Mesenchymal stem cell (in vitro differentiated cells and primary cell): ENCODE results near the gene TSPAN14.

Experiments
- DNase-seq: peaks from one replicate; pipeline ENCODE4 v3.0.0-alpha.2; 2013
- H2AFZ ChIP-seq: one replicate; pipeline ENCODE4 v1.6.1; 2013; ENCODE audit warnings: low read depth, mild to moderate bottlenecking, control low read depth, inconsistent platforms, low read length, moderate library complexity
- H2AK5ac ChIP-seq: 2 replicates; pipeline ENCODE4 v1.6.1; 2013; ENCODE audit warnings: low read length, moderate library complexity, mild to moderate bottlenecking, inconsistent platforms; ENCODE audit not compliant: severe bottlenecking
- H2BK120ac ChIP-seq: one replicate; pipeline ENCODE4 v1.6.1; 2013; ENCODE audit warnings: low read depth, mild to moderate bottlenecking, inconsistent platforms, low read length, moderate library complexity
- H2BK12ac ChIP-seq, 2 experiments: one replicate each; pipeline ENCODE4 v1.6.1; 2013; ENCODE audit warnings: inconsistent platforms in 2 of 2, low read length in 2 of 2, mild to moderate bottlenecking in 2 of 2, moderate library complexity in 2 of 2, control low read depth in 1 of 2
- H2BK15ac ChIP-seq: one replicate; pipeline ENCODE4 v1.6.1; 2013; ENCODE audit warnings: mild to moderate bottlenecking, low read depth, inconsistent platforms; ENCODE audit not compliant: poor library complexity, severe bottlenecking
- H2BK5ac ChIP-seq: 2 replicates; pipeline ENCODE4 v1.6.1; 2013; ENCODE audit warnings: low read depth, mild to moderate bottlenecking, low read length, control low read depth, inconsistent platforms; ENCODE audit not compliant: poor library complexity, severe bottlenecking
- H3K14ac ChIP-seq, 2 experiments: one replicate each; pipeline ENCODE4 v1.6.1; 2013; ENCODE audit warnings: inconsistent platforms in 2 of 2, low read length in 2 of 2, control low read depth in 1 of 2, mild to moderate bottlenecking in 1 of 2, moderate library complexity in 1 of 2
- H3K18ac ChIP-seq, 2 experiments: one replicate each; pipeline ENCODE4 v1.6.1; 2013; ENCODE audit warnings: inconsistent platforms in 2 of 2, low read length in 2 of 2, control low read depth in 1 of 2, low read depth in 1 of 2, mild to moderate bottlenecking in 1 of 2
- H3K23ac ChIP-seq, 2 experiments: one replicate each; pipeline ENCODE4 v1.6.1; 2013; ENCODE audit warnings: inconsistent platforms in 2 of 2, low read length in 2 of 2, mild to moderate bottlenecking in 2 of 2, moderate library complexity in 2 of 2, control low read depth in 1 of 2
- H3K27ac ChIP-seq: 2 replicates; pipeline ENCODE4 v1.5.1; 2013; ENCODE audit warnings: mild to moderate bottlenecking, moderate library complexity, low read length, control low read depth, inconsistent platforms; ENCODE audit not compliant: poor library complexity, severe bottlenecking
- H3K27me3 ChIP-seq, 2 experiments: 2 replicates each; pipeline versions ENCODE4 v1.6.1 to v1.7.0; 2013; ENCODE audit warnings: low read length in 2 of 2, mild to moderate bottlenecking in 2 of 2, moderate library complexity in 2 of 2, control low read depth in 1 of 2, inconsistent platforms in 1 of 2; ENCODE audit not compliant: control insufficient read depth in 1 of 2, insufficient read depth in 1 of 2
- H3K36me3 ChIP-seq, 2 experiments: 2 replicates each; pipeline versions ENCODE4 v1.6.1 to v1.7.0; 2013; ENCODE audit warnings: low read length in 2 of 2, control low read depth in 1 of 2, inconsistent platforms in 1 of 2, low read depth in 1 of 2, mild to moderate bottlenecking in 1 of 2; ENCODE audit not compliant: insufficient read depth in 2 of 2, control insufficient read depth in 1 of 2
- H3K4ac ChIP-seq, 2 experiments: one replicate each; pipeline ENCODE4 v1.6.1; 2013; ENCODE audit warnings: inconsistent platforms in 2 of 2, low read length in 2 of 2, mild to moderate bottlenecking in 2 of 2, moderate library complexity in 2 of 2, control low read depth in 1 of 2, low read depth in 1 of 2
- H3K4me1 ChIP-seq: 2 replicates; pipeline ENCODE4 v1.6.1; 2013; ENCODE audit warnings: low read depth, low read length, control low read depth; ENCODE audit not compliant: control insufficient read depth, insufficient read depth
- H3K4me2 ChIP-seq: 2 replicates; pipeline ENCODE4 v1.6.1; 2013; ENCODE audit warnings: low read length, mild to moderate bottlenecking, inconsistent platforms; ENCODE audit not compliant: poor library complexity, severe bottlenecking
- H3K4me3 ChIP-seq, 2 experiments: 2 replicates each; pipeline versions ENCODE4 v1.5.1 to v1.7.0; 2013; ENCODE audit warnings: low read length in 2 of 2, mild to moderate bottlenecking in 2 of 2, control low read depth in 1 of 2, low read depth in 1 of 2; ENCODE audit not compliant: insufficient read depth in 1 of 2
- H3K79me1 ChIP-seq: replicated peaks from 2 replicates; pipeline ENCODE4 v1.6.1; 2013; ENCODE audit warnings: mild to moderate bottlenecking, control low read depth, low read length, inconsistent platforms; ENCODE audit not compliant: poor library complexity, severe bottlenecking
- H3K9ac ChIP-seq: 2 replicates; pipeline ENCODE4 v1.7.0; 2013; ENCODE audit warnings: mild to moderate bottlenecking, low read length, moderate library complexity
- H3K9me3 ChIP-seq: 2 replicates; pipeline ENCODE4 v1.7.0; 2013; ENCODE audit warnings: mild to moderate bottlenecking, low read length; ENCODE audit not compliant: control insufficient read depth
- H4K8ac ChIP-seq: one replicate; pipeline ENCODE4 v1.6.1; 2013; ENCODE audit warnings: inconsistent platforms, mild to moderate bottlenecking, low read length, moderate library complexity
- H4K91ac ChIP-seq: one replicate; pipeline ENCODE4 v1.6.1; 2013; ENCODE audit warnings: mild to moderate bottlenecking, low read length, inconsistent platforms
- WGBS: methylation state at CpG from one replicate; pipeline ENCODE4 v1.1.7; 2013; ENCODE audit warnings: mixed read lengths; 5-methylcytosine and 5-hydroxymethylcytosine counted together

TSPAN14 gene

DNA sequence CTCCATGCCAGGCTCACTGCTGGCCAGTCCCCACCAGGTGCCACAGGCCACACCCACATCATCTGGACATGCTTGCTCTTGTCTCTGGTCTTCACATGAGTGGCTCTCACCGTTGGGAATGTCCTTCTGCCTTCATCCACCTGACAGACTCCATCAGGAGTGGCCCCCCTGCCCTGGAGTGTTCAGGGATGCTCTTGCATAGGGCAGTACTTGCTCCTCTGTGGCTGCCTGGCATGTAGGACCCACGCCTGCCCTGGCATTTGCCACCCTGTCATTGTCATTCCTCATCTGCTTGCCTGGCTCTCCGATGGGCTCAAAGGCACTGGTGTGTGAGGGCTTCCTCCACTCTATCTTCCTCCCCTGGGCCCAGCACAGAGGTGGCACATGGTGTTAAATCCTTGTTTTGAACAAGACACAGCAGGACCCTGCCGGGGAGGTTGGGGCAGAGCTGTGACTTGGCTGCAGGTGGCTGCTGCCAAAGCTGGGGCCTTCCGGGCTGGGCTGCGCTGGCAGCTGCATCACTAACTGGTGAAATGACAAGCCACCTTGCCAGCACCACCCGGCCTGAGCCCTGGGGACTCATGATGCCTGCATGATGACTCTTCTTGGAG lies 85.4 kb downstream of the TSPAN14 start:
- Histone ChIP-seq H3K79me1 (no peaks in the 10 kb centered on the region), H4K8ac (no peak overlapping the region), H3K36me3 (no peaks in the 10 kb centered on the region), H3K18ac (no peak overlapping the region), H2BK5ac (no peak overlapping the region), H3K23ac (no peak overlapping the region), H3K14ac (peak overlapping the region in 1 of 2 experiments; percentile 13), H2BK15ac (no peak overlapping the region), H4K91ac (no peak overlapping the region), H3K4ac (no peak overlapping the region), H3K9ac (no peak overlapping the region), H3K27me3 (peaks cover 8 to 25% of the 10 kb centered on the region in 2 experiments), H3K4me3 (no peak overlapping the region), H3K9me3 (no peaks in the 10 kb centered on the region), H2AK5ac (no peak overlapping the region), H2BK120ac (no peak overlapping the region), H3K4me1 (peaks cover 5% of the 10 kb centered on the region), H2AFZ (no peak overlapping the region), H3K27ac (no peak overlapping the region), H3K4me2 (no peak overlapping the region), H2BK12ac (no peak overlapping the region)
- DNase-seq, result no peak
- WGBS, result 91% methylated on average over 7 of the region's 7 CpGs

DNA sequence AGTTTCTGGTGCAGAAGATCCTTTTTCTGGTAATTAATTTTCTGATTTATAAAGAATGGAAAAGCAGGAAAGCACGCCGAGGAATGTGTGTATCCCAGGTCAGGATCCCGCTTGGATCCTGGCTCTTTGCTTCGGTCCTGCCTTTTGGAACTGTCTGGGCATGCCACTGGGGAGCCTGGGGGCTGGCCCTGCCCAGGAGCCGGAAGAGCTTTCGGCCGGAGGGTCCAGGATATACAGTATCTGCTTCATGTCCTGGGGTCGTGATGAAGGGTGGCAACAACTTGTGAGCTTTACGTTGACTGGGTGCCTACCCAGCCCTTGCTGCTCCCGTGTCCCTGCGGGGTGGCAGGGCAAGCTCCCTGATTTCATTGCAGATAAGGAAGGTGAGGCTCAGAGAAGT lies 86.0 kb downstream of the TSPAN14 start:
- no peak overlapping the region for H3K23ac ChIP-seq
- H3K4ac ChIP-seq, result no peak overlapping the region
- no peak overlapping the region for H3K18ac ChIP-seq
- 92% methylated on average over 11 of the region's 11 CpGs for WGBS
- no peak overlapping the region for H4K8ac ChIP-seq
- H3K4me1 ChIP-seq, result peaks cover 5% of the 10 kb centered on the region
- H3K9me3 ChIP-seq, result no peaks in the 10 kb centered on the region
- no peak for DNase-seq
- peaks cover 8 to 25% of the 10 kb centered on the region in 2 experiments for H3K27me3 ChIP-seq
- H3K9ac ChIP-seq, result no peak overlapping the region
- no peaks in the 10 kb centered on the region for H3K36me3 ChIP-seq
- H3K79me1 ChIP-seq, result no peaks in the 10 kb centered on the region
- H3K27ac ChIP-seq, result no peak overlapping the region
- no peak overlapping the region for H2BK12ac ChIP-seq
- no peak overlapping the region for H2BK120ac ChIP-seq
- no peak overlapping the region for H2BK5ac ChIP-seq
- no peak overlapping the region for H3K4me3 ChIP-seq
- no peak overlapping the region for H3K14ac ChIP-seq
- H2AFZ ChIP-seq, result no peak overlapping the region
- H2BK15ac ChIP-seq, result no peak overlapping the region
- H4K91ac ChIP-seq, result no peak overlapping the region
- H3K4me2 ChIP-seq, result no peak overlapping the region
- H2AK5ac ChIP-seq, result no peak overlapping the region

DNA sequence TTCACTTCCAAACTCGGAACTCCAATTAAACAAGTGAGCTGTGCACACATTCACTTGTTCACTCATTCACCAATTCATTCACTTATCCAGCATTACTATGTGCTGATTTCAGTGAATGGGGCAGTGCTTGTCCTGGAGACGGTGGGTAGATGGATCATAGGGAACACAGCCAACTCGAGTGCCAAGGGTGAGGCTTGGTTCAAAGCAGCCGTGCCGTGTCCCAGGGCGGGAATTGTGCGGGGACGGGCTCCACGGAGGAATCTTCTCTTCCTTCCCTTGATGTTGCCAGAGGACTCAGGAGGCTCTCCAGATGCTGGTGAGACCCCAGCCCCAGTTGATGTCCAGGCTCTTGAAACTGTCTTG lies 86.5 kb downstream of the TSPAN14 start:
- H3K4ac ChIP-seq, result no peak overlapping the region
- no peak overlapping the region for H3K14ac ChIP-seq
- H3K36me3 ChIP-seq, result no peaks in the 10 kb centered on the region
- H3K27ac ChIP-seq, result no peak overlapping the region
- peaks cover 5% of the 10 kb centered on the region for H3K4me1 ChIP-seq
- no peak overlapping the region for H2AFZ ChIP-seq
- no peaks in the 10 kb centered on the region for H3K9me3 ChIP-seq
- H4K8ac ChIP-seq, result no peak overlapping the region
- no peak overlapping the region for H2BK12ac ChIP-seq
- H3K4me3 ChIP-seq, result peak overlapping the region in 1 of 2 experiments; percentile 51
- H3K4me2 ChIP-seq, result no peak overlapping the region
- no peak overlapping the region for H2AK5ac ChIP-seq
- H3K79me1 ChIP-seq, result no peaks in the 10 kb centered on the region
- H4K91ac ChIP-seq, result no peak overlapping the region
- no peak overlapping the region for H2BK120ac ChIP-seq
- no peak for DNase-seq
- H3K23ac ChIP-seq, result no peak overlapping the region
- no peak overlapping the region for H2BK5ac ChIP-seq
- peaks cover 11 to 30% of the 10 kb centered on the region in 2 experiments for H3K27me3 ChIP-seq
- H3K9ac ChIP-seq, result no peak overlapping the region
- no peak overlapping the region for H3K18ac ChIP-seq
- WGBS, result 95% methylated on average over 9 of the region's 9 CpGs
- H2BK15ac ChIP-seq, result no peak overlapping the region

DNA sequence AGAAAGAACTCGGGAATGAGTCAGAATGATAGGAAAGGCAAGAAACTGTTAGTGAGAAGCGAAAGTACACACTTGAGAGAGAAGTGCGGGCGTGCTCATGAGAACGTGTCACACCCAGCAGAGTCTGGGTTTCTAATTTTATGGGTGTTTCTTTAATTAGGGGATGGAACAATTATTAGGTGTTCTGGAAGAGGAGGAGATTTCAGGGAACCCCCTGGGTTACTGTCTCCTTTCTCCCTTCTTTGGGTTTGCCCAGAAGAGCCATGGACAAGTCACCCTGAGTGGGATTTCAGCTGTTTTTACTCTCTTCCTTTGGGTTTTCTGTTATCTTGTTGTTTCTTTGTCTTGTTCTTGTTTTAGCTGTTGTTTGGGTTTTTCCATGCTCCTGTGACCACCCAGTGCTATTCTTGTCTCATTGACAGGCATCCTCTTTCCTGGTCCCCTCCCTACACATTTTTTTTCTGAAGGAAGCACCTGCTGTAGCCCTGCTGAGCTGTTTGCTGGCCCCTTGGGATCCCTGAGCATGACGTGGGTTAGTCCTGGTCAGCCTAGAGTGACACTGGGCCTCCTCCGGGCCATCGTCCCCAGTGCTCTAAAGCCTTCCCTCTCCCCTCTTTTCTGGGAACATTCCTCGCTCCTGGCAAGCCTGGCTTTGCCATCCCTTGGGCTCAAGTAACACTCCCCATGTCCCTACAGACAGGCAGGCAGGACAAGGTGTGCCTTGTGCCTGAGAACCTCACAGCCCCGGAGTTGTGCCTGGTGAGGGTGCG lies 87.1 kb downstream of the TSPAN14 start:
- Histone ChIP-seq H4K91ac (no peak overlapping the region), H3K9me3 (no peaks in the 10 kb centered on the region), H3K4me1 (peaks cover 5% of the 10 kb centered on the region), H2BK15ac (no peak overlapping the region), H2BK12ac (no peak overlapping the region), H3K27me3 (peaks cover 12 to 32% of the 10 kb centered on the region in 2 experiments), H3K23ac (no peak overlapping the region), H2AFZ (no peak overlapping the region), H3K36me3 (no peaks in the 10 kb centered on the region), H3K14ac (peak overlapping the region in 1 of 2 experiments; percentile 36), H3K4me2 (no peak overlapping the region), H3K4me3 (peak overlapping the region in 1 of 2 experiments; percentile 51), H3K9ac (no peak overlapping the region), H4K8ac (no peak overlapping the region), H3K18ac (no peak overlapping the region), H2BK5ac (no peak overlapping the region), H3K4ac (no peak overlapping the region), H3K27ac (no peak overlapping the region), H2AK5ac (no peak overlapping the region), H2BK120ac (no peak overlapping the region), H3K79me1 (no peaks in the 10 kb centered on the region)
- no peak for DNase-seq
- WGBS, result 84% methylated on average over 11 of the region's 11 CpGs
